Measurements from ENCODE around the gene RANBP6.

DNA sequence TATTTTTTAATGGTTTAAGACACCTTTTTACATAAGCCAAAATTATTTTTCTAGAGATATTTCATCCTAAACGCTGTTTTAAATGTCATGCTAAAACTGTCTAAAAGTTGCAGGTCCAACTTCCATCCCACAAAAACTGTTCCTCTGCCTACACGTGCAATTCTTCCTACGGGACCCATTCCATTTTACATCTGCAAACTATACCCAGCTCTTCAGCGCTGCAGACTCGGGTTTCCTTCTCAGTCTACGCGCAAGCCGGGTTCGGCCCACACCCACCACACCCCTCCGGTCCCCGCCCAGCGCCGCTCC, 8.7 kb downstream of the RANBP6 start:
- TF ChIP-seq, protein P1, sequence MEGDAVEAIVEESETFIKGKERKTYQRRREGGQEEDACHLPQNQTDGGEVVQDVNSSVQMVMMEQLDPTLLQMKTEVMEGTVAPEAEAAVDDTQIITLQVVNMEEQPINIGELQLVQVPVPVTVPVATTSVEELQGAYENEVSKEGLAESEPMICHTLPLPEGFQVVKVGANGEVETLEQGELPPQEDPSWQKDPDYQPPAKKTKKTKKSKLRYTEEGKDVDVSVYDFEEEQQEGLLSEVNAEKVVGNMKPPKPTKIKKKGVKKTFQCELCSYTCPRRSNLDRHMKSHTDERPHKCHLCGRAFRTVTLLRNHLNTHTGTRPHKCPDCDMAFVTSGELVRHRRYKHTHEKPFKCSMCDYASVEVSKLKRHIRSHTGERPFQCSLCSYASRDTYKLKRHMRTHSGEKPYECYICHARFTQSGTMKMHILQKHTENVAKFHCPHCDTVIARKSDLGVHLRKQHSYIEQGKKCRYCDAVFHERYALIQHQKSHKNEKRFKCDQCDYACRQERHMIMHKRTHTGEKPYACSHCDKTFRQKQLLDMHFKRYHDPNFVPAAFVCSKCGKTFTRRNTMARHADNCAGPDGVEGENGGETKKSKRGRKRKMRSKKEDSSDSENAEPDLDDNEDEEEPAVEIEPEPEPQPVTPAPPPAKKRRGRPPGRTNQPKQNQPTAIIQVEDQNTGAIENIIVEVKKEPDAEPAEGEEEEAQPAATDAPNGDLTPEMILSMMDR (IDR thresholded peaks at IDR 0.05) = no peak
- no peak for TF ChIP-seq ZFX (IDR thresholded peaks at IDR 0.05; ENCODE audit: borderline replicate concordance)
